OCI-LY3 (cell line): ENCODE data around the gene PTPN1.

Experiments
- H2AFZ ChIP-seq: fragments of 200-600, 300-600 bp; shearing (Covaris generic); 2 replicates; pipeline ENCODE4 v1.6.0; 2014; ENCODE audit warnings: antibody characterized with exemption, low read depth, low read length
- H3K27ac ChIP-seq: fragments of 200-600, 300-600 bp; sonication (generic); 2 replicates; pipeline ENCODE4 v1.5.1; 2014; ENCODE audit warnings: mild to moderate bottlenecking, low read length, moderate library complexity, mixed read lengths
- H3K27me3 ChIP-seq: fragments of 200-600, 300-600 bp; sonication (generic); 2 replicates; pipeline ENCODE4 v1.6.1; 2014; ENCODE audit warnings: low read depth, low read length, mixed read lengths
- H3K36me3 ChIP-seq: fragments of 200-600, 300-600 bp; sonication (generic); replicated peaks from 2 replicates; pipeline ENCODE3; 2014; ENCODE audit warnings: low read depth, low read length, mixed read lengths
- H3K4me1 ChIP-seq: fragments of 300-600, 200-600 bp; sonication (generic); 2 replicates; pipeline ENCODE4 v1.6.1; 2014; ENCODE audit warnings: low read length, mixed read lengths
- H3K4me2 ChIP-seq: fragments of 200-600, 300-600 bp; sonication (generic); 2 replicates; pipeline ENCODE4 v1.6.1; 2014; ENCODE audit warnings: low read length, mixed read lengths
- H3K4me3 ChIP-seq: fragments of 300-600, 200-600 bp; sonication (generic); 2 replicates; pipeline ENCODE4 v1.5.1; 2014; ENCODE audit warnings: antibody characterized with exemption, mild to moderate bottlenecking, low read length, moderate library complexity
- H3K79me2 ChIP-seq: fragments of 300-600, 200-600 bp; shearing (Covaris generic); 2 replicates; pipeline ENCODE4 v1.6.1; 2014; ENCODE audit warnings: mild to moderate bottlenecking, low read length, mixed read lengths
- H3K9ac ChIP-seq: fragments of 300-600, 200-600 bp; shearing (Covaris generic); 2 replicates; pipeline ENCODE4 v1.6.0; 2014; ENCODE audit warnings: mild to moderate bottlenecking, low read length, moderate library complexity
- H3K9me3 ChIP-seq: fragments of 200-600, 300-600 bp; shearing (Covaris generic); 2 replicates; pipeline ENCODE4 v1.6.1; 2014; ENCODE audit warnings: low read length, mixed read lengths; ENCODE audit not compliant: insufficient read depth
- H4K20me1 ChIP-seq: fragments of 200-600, 300-600 bp; sonication (generic); 2 replicates; pipeline ENCODE4 v1.6.1; 2016; ENCODE audit warnings: low read length, mixed read lengths; ENCODE audit not compliant: insufficient read depth
- CTCF ChIP-seq: fragments of 200-600, 300-600 bp; sonication (generic); IDR thresholded peaks from 2 replicates; pipeline ENCODE4 v1.5.1; 2014; ENCODE audit warnings: antibody characterized with exemption, low read length, low read depth
- EZH2phosphoT487 ChIP-seq: fragments of 200-600 bp; shearing (Covaris generic); IDR thresholded peaks from 2 replicates; pipeline ENCODE4 v1.6.1; 2018; ENCODE audit warnings: antibody characterized with exemption, mixed run types, low read depth

The PTPN1 gene

GRCh38 chr20:50591233-50591852 lies 81.2 kb downstream of the PTPN1 start:
- no peak overlapping the region for H3K4me3 ChIP-seq
- H2AFZ ChIP-seq: no peak overlapping the region
- peaks cover 46% of the 10 kb centered on the region for H3K36me3 ChIP-seq
- TF ChIP-seq CTCF (no peak), EZH2phosphoT487 (no peak)
- peaks cover 10% of the 10 kb centered on the region for H4K20me1 ChIP-seq
- no peaks in the 10 kb centered on the region for H3K79me2 ChIP-seq
- H3K27me3 ChIP-seq: peaks cover 3% of the 10 kb centered on the region; the same call in 1 of the 2 replicates
- H3K9ac ChIP-seq: no peak overlapping the region
- H3K4me1 ChIP-seq: peaks cover 21% of the 10 kb centered on the region
- no peak overlapping the region for H3K4me2 ChIP-seq
- no peak overlapping the region for H3K27ac ChIP-seq
- H3K9me3 ChIP-seq: no peaks in the 10 kb centered on the region

- Histone ChIP-seq H3K79me2 (no peaks in the 10 kb centered on the region), H3K9ac (no peak overlapping the region), H4K20me1 (peaks cover 6% of the 10 kb centered on the region), H3K9me3 (no peaks in the 10 kb centered on the region), H3K27ac (no peak overlapping the region), H3K36me3 (peaks cover 35% of the 10 kb centered on the region), H3K27me3 (peaks cover 6% of the 10 kb centered on the region; the same call in 1 of the 2 replicates), H3K4me3 (no peak overlapping the region), H3K4me1 (peaks cover 24% of the 10 kb centered on the region), H3K4me2 (no peak overlapping the region), H2AFZ (no peak overlapping the region)
- no peak for TF ChIP-seq EZH2phosphoT487
- TF ChIP-seq CTCF: no peak
These were observed 82.3 kb downstream of the PTPN1 start for GRCh38 chr20:50592282-50593004.

- H3K9me3 ChIP-seq: no peaks in the 10 kb centered on the region
- TF ChIP-seq CTCF (no peak), EZH2phosphoT487 (no peak)
- no peak overlapping the region for H3K4me3 ChIP-seq
- H3K79me2 ChIP-seq: no peaks in the 10 kb centered on the region
- H3K27ac ChIP-seq: no peak overlapping the region
- peaks cover 24% of the 10 kb centered on the region for H3K4me1 ChIP-seq
- peaks cover under 1% of the 10 kb centered on the region for H4K20me1 ChIP-seq
- peaks cover 30% of the 10 kb centered on the region for H3K36me3 ChIP-seq
- no peak overlapping the region for H3K4me2 ChIP-seq
- H2AFZ ChIP-seq: no peak overlapping the region
- no peak overlapping the region for H3K9ac ChIP-seq
- H3K27me3 ChIP-seq: peaks cover 6% of the 10 kb centered on the region; the same call in 1 of the 2 replicates
These were observed 82.8 kb downstream of the PTPN1 start for GRCh38 chr20:50593005-50593335.

GRCh38 chr20:50594231-50594590 lies 84.0 kb downstream of the PTPN1 start:
- no peak overlapping the region for H3K27ac ChIP-seq
- H4K20me1 ChIP-seq: no peaks in the 10 kb centered on the region; the same call in 1 of the 2 replicates
- no peak for TF ChIP-seq EZH2phosphoT487
- no peak for TF ChIP-seq CTCF
- no peaks in the 10 kb centered on the region for H3K9me3 ChIP-seq
- H3K9ac ChIP-seq: no peak overlapping the region
- no peaks in the 10 kb centered on the region for H3K79me2 ChIP-seq
- H2AFZ ChIP-seq: no peak overlapping the region
- no peak overlapping the region for H3K4me3 ChIP-seq
- H3K4me2 ChIP-seq: peak overlapping the region; percentile 64
- peaks cover 25% of the 10 kb centered on the region for H3K36me3 ChIP-seq
- peaks cover 24% of the 10 kb centered on the region for H3K4me1 ChIP-seq
- peaks cover 8% of the 10 kb centered on the region for H3K27me3 ChIP-seq
